Adipose tissue (tissue), 3 donors: ENCODE measurements around the gene DISC1. TPM values are rescaled to one million over a fixed set of nuclear protein-coding genes. Genes with fewer than 3 reads are reported as not detected.

Source experiments
- H3K27ac ChIP-seq: one replicate; pipeline ENCODE4 v1.5.1; 2013; ENCODE audit warnings: low read depth, low read length
- WGBS, 3 donors: extraction: QIAGEN DNeasy Blood & Tissue Kit; methylation state at CpG; one replicate each; pipeline ENCODE4 v1.1.7; 2013; 5-methylcytosine and 5-hydroxymethylcytosine counted together
- polyA plus RNA-seq, 3 donors: library from polyadenylated mRNA; stranded (reverse); fragments of 200-250 nt; gene quantifications; one replicate each; pipeline ENCODE4 v1.2.3, GENCODE V29; 2013
- donor health status: healthy with polysubstance abuse.
- donor health status: Bipolar disorder and iron deficiency.
- donor health status: healthy.

Gene DISC1
- polyA plus RNA-seq, 3 donors = 0.48 to 1.5 (median 1.4) TPM

DNA sequence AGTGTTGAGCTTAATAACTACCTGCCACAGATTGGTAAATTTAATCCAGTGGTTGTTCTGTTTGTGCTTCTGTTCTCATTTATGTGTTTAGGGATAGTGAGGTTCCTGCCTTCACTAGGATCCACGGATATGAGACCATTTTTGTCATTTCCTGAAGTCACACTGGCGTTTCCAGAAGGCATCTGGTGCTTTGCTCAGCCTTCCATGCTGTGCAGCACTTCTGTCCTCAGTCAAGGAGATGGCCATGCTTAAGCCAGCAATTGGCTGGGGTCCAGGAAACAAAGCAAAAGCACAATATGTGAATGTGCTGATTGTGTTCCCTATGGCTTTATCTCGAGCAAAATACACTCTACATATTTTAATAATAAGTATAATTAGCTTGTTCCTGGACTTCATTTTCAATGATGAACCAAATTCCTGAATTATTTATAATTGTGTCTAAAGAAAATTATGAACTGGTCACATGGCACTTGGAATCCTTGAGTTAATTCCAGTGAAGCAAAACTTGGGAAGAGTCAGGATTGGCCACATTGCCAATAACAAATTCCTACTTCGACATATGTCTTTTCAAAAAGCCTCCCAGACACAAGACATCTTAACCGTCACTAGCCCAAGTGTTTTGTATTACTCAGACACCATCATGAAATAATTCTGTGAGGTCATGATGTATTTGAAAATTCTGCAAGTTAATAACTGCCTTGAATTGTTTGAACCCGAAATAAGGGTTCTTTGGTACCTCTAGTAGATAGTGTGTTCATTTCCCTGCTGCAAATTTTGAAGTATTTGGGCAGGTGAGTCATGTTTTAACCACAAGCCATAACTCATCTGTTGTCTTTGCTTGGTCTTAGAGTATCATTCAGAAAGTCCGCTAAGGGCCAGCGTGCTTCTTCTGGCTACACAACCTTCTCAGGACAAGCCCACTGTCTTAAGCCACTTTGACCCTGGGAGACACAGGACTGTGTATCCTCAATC lies 412.4 kb downstream of the DISC1 start:
- 71 to 81% (median 73%) methylated on average over 8 of the region's 8 CpGs for WGBS, 3 donors

DNA sequence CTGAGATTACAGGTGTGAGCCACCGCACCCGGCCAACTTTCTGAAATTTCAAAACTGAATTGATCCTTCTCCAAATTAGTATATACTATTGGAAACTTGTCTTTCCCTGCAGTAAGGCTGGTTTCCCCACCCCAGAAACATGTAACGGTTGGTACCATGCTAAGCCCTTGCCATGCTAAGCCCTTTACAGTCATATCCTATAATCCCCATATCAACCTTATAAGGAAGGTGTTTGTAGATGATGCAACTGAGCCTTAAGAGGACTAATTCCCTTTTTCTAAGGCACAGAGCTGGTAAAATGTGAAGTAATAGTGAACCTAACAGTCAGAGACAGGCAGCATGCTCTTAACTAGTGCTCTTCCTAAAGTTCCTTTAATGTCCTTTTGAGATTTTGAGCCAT lies 413.7 kb downstream of the DISC1 start:
- WGBS, 3 donors = 98 to 100% (median 99%) methylated on average over 3 of the region's 3 CpGs
- no peak overlapping the region for H3K27ac ChIP-seq

More for the DNA sequence above, 412.4 kb downstream of the DISC1 start:
- no peak overlapping the region for H3K27ac ChIP-seq

DNA sequence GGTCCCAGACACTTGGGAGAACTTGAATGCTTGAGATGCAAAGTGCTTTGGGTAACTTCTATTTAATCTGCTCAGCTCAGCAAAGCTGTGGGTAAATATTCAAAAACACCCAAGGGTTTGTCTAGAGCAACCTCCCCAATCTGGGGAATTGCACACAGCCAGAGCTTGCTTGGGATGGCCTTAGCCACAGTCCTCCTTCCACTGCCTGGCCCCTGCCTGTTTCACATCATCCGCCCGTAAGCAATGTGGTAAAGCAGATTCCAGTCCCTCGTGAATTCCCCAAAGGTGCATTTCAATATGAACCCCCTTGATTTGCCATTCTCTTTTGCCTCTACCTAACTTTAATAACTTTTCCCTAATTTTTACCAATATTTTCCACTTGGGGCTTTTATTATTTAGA lies 418.1 kb downstream of the DISC1 start:
- H3K27ac ChIP-seq = no peak overlapping the region
- WGBS, 3 donors = 84 to 98% (median 94%) methylated on average over 3 of the region's 3 CpGs

DNA sequence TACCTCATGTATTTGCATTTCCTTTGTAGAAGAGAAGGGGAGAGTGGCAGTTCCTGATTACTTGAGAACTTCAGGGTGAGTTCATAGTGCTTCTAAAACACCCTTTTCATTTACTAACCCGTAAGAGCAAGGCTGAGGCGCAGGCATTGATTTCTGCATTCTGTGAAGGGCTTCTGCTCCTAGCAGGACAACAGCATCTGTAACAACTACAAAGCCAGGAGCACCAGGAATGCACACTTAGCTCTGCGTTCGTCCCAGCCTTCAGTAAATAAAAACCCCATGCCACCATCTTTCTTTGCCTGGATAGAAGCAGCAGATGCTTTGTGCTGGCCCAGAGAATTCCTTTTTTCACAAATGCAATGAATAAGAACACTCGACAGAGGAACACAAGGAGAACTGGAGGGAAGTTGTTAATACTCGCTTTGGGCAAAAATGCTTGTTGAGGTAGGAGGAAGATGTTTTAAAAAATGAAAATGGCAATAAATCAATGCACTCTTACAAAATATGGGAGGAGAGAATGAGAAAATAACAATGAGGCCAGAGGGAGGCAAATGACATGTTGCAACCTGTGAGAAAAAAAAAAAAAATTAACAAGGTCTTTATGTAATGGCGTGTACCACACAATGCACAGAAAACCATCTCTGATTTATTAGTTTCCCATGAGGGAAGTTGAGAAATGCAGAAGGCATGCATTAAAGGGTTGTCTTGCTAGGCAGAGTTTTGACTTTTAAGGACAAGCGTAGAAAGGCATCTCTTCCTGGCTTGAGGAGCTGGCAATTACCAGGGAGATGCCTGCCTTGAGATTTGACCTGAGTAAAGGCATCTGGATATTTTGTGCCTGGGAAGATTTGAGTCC lies 418.8 kb downstream of the DISC1 start:
- H3K27ac ChIP-seq = no peak overlapping the region
- WGBS, 3 donors = 66 to 94% (median 92%) methylated on average over 8 of the region's 8 CpGs

DNA sequence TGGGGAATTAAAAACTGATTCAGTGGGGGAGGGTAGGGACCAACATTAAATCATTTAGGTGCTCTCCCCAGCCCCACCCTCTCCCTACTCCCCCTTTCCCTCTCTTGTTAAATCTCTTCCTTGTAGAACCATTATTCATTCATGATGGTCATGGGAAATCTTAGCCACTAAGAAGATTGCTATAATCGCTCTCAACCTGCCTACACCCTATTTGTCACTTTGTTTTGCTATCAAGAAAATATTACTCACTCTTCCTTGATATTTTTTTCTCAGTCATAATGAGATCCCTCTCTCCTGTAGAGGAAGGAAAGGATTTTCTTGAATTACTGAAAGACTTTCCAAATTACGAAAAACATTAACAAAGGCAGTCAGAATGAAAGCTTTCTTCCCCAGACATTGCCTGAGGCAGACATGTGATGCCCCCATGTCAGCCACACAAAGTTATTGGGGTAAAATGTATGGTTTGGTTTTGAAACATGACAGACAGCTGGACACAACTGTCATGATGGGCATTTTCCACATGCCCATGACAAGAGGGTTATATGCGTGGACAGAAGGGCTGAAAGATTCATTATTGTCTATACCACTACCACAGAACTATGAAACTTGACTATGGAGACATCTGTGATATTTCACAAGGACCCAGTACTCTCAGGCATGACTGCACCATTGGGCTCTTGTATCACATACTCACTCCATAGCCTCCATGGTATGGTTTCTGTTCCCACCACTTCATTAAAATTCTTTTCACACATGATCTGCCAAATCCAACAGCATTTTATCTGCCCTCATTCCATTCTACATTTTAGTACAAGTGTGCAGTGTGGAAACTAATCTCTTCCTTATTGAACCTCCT lies 420.1 kb downstream of the DISC1 start:
- H3K27ac ChIP-seq = no peak overlapping the region
- 79 to 88% (median 85%) methylated on average over 3 of the region's 3 CpGs for WGBS, 3 donors

DNA sequence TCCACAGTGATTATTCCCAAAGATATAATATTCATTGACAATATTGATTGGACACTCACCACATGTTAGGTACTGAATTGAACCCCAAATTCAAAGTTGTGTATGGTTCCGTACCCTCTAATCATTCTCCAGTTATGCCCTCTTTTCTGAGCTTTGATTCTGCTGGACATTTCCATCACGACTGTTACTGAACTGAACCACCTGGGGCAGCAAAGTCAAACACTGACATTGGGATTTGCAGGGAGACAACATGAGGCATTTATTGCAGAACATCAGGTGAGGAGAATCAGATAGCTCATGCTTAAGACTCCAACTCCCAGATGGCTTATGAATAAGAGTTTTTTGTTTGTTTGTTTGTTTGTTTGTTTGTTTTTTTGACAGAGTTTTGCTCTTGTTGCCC lies 420.9 kb downstream of the DISC1 start:
- no peak overlapping the region for H3K27ac ChIP-seq
- 70 to 92% (median 85%) methylated on average over 2 of the region's 2 CpGs for WGBS, 3 donors

DNA sequence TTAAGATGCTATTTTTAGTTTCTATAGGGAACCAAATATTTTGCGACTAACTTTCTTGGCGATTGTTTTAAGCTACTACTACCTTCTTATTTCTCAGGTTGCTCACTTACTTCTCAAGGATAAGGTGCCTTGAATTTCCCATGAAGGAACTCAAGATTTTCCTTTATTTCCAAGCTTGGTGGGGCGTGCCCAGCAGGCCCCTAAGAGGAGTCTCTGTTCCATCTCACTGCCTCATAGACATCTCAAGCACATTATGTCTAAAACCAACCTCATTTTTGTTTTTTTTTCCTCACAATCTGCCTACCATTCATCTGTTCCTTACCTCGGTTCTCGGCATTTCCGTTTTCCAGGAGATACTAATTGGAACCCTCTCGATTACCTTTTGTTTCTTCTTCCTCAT lies 421.9 kb downstream of the DISC1 start:
- 91 to 96% (median 95%) methylated on average over 7 of the region's 7 CpGs for WGBS, 3 donors
- no peak overlapping the region for H3K27ac ChIP-seq

DNA sequence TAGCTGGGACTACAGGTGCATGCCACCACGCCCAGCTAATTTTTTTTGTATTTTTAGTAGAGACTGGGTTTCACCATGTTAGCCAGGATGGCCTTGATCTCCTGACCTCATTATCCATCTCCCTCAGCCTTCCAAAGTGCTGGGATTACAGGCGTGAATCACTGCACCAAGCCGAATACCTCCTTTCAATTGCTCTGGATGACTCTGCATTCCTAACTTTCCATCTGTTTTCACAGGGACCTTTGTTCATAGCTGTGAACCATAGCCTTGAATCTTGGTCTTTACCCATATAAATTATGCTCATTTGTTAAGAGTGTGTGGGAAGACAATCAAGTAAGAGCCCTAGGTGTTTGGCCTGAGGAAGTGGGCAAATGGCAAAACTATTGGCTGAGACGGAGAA lies 422.7 kb downstream of the DISC1 start:
- WGBS, 3 donors = 73 to 96% (median 93%) methylated on average over 4 of the region's 4 CpGs
- H3K27ac ChIP-seq = no peak overlapping the region

DNA sequence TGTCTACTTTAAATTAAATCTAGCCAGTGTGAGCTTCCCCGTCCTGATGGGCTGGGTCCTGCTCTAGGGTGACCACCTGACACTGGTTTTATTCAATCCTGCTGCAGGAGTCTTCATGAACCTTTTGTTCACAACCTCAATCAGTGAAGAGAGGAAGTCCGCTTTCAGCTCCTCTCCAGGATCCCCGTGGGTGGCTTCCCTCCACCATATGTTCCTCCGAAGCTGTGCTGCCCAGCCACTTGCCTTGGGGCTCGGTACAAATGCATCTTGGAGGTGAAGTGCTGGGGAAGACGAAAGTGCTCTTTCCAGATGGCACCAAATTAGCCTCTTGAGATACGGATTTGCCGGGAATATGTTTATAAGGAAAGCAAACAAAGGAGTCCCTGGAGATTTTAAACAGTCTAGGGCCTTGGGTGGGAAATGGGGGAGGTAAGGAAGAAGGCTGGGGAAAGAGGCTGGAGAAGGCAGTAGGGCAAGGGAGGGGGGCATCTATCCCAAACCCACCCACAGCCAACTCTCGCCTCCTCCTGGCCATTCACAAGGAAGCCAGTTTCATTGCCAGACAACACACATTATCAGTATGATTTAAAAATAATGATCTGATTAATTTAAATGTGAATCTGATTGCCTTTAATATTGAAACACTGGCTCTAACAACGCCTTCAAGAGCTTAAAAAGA lies 430.8 kb downstream of the DISC1 start:
- WGBS, 3 donors = 68 to 75% (median 73%) methylated on average over 10 of the region's 10 CpGs
- no peak overlapping the region for H3K27ac ChIP-seq

DNA sequence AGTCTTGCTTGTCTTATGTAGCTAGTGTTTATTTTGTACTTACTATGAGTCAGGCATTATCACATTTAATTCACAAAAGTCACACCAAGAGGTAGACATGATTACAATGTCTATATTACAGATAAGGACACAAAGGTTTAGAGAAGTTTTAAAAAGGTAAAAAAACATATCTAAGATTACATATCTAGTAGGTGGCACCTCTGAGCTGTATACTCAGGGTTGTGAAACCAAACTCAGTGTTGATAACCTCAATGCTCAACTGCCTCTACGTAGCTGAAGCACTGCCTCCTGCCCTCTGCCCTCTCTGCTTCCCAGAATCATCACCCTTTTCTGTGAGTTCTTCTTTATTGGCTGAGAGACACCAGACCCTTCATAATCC lies 431.3 kb downstream of the DISC1 start:
- H3K27ac ChIP-seq = no peak overlapping the region
- 60 to 90% (median 87%) methylated on average over 1 of the region's 1 CpG for WGBS, 3 donors

DNA sequence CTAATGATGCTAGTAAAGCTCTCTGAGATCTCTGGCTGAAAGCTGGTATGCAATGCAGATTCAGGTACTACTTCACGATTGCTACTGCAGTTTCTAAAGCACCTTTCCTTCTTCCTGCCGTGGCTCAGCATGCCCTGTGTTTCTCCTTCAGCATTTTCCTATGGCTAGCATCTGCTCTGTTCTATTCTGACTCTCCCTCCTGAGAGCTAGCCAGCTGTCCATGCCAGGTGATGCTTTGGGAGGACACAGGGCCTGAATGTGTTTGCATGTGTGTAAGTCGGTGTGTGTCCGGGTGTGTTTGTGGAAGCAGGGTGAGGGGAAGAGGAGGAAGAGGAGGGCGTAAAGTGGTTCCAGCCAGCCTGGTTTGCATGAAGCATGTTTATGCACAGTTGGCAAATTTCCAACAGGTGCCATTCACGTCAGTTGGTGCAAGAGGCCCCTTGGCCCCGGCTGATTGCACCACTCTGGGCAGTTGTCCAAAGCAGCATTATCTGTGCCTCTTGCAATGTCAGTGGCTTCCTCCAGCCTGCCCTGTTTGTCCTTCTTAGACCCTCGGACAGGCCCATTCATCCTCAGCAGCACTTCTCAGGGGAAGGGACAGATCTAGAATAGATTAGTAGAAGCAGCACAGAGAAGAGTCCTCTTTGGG lies 433.3 kb downstream of the DISC1 start:
- WGBS, 3 donors = 58 to 67% (median 63%) methylated on average over 8 of the region's 8 CpGs
- no peak overlapping the region for H3K27ac ChIP-seq

DNA sequence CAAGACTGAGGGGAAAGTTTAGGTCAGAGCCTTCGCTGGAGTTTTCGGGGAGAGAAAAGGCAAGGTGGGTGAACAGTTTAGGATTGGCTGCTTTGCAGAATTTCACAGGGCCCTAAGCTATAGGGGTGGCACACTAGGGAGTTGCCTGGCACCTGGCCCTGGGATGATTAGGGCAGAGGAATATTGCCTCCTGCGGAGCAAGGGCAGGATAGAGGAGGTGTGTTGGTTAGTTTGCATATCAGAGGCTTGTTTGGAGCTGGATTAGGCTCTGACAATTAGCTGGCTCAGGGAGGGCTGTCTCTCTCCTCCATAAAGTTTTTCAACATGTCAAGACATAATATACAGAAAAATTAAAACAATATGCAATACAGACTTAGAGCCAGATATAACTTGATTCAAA lies 436.4 kb downstream of the DISC1 start:
- 85 to 88% (median 88%) methylated on average over 3 of the region's 3 CpGs for WGBS, 3 donors
- no peak overlapping the region for H3K27ac ChIP-seq

DNA sequence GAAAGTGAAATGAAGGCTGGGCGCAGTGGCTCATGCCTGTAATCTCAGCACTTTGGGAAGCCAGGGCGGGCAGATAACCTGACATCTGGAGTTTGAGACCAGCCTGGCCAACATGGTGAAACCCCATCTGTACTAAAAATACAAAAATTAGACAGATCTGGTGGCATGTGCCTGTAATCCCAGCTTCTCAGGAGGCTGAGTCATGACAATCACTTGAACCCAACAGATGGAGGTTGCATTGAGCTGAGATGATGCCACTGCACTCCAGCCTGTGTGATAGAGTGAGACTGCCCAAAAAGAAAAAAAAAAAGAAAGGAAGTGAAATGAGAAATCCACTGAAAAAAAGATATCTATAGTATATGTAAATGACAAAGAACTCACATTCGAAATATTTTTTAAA lies 439.9 kb downstream of the DISC1 start:
- 92 to 98% (median 94%) methylated on average over 3 of the region's 3 CpGs for WGBS, 3 donors

DNA sequence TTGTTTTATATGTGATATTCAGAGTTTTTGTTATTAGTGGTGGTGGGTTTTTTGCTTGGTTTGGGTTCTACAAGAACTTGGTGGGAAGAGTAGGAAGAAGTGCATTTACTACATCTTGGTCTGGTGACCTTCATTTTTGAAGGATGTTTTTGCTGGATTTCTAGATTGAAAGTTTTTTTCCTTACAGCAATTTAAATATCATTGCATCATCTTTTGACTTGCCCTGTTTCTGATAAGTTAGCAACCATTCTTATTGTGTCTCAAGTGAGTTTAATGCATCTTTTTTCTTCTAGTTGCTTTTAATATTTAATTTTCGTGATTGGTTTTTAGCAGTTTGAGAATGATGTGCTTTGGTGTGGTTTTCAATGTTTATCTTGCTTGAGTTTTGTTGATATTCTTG lies 447.7 kb downstream of the DISC1 start:
- no peak overlapping the region for H3K27ac ChIP-seq
- 73 to 96% (median 88%) methylated on average over 1 of the region's 1 CpG for WGBS, 3 donors

More for the DNA sequence above, 439.9 kb downstream of the DISC1 start:
- no peak overlapping the region for H3K27ac ChIP-seq

DNA sequence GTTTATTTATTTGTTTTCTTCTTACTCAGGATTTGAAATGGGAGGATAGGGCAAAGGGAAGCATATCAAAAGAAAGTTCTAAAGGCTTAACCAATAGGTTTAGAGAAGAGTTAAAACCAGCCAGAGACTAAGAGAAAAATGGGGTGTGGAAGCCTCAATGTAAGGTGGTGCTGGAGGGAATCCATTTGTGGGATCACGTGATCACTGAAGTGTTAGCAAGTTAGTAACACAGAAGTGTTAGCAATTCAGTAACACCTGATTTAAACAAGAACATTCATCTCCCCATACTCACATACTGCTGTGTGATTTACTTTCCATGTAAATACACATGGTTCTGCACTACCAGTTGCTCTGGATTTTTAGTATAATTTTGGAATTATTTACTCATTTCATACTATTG lies 451.2 kb downstream of the DISC1 start:
- WGBS, 3 donors = 87 to 98% (median 96%) methylated on average over 1 of the region's 1 CpG
- no peak overlapping the region for H3K27ac ChIP-seq

DNA sequence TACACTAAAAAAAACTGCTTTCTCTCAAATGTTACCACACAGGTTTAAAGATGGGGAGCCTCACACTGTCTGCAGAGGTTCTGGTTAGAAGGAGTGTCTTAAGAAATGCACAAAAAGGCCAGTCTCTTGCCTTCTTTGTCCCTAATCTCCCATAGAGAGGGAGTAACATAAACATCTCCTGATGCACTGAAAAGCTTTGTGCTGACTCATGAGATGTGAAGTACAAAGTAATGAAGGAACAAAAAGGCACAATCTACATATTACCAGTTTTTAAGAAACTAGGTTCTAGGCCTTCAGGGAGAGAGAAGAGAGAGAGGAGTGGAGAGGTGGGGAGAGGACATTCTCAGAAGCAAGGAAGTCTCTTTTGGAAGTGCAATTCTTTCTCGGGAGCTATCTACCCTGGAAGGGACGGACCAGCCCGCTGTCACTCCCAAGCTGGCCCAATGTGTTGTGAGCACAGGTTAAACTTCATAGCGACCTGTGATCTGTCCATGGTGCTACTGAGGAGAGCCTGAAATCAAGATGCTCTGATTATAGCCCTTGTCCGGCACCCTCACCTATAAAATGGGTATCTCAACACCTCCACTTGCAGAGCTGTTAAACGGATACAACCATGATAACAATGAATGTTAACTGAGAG lies 458.1 kb downstream of the DISC1 start:
- 23 to 61% (median 57%) methylated on average over 6 of the region's 6 CpGs for WGBS, 3 donors
- H3K27ac ChIP-seq = no peak overlapping the region

DNA sequence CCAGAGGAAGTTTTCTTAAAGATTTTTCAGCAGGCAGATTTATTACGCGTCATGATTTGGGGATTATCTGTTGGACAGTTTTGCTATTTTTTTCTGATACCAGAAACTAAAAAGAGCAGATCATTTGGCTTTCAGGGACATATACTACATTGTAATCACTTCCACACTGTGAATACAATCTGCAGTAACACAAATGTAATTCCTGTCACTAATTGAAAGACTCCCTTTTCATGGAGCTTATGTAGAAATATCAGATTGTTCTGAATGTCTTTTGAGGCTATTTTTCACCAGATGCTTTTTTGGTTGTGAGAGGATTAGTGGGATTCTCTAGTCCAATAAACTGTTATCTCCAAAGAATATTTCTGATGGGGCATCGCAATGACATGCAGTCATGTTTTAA lies 464.2 kb downstream of the DISC1 start:
- 66 to 83% (median 68%) methylated on average over 3 of the region's 3 CpGs for WGBS, 3 donors
- no peak overlapping the region for H3K27ac ChIP-seq
